ENCODE measurements around the gene EN1. TPM values are rescaled to one million over a fixed set of nuclear protein-coding genes. Genes with fewer than 3 reads are reported as not detected.

Gene EN1
- total and polyA plus RNA-seq, 2 donors (not counting 1 experiment from before 2014, with no cell fraction given), result not detected

GRCh38 chr2:118874324-118874723 lies 26.9 kb upstream of the EN1 start:
- H3K27me3 ChIP-seq (ENCODE audit: control insufficient read depth, insufficient read depth, low read length), result no peaks in the 10 kb centered on the region
- TF ChIP-seq EZH2 (IDR thresholded peaks at IDR 0.05; ENCODE audit: low read length, missing control alignments), result no peak
- no peak for TF ChIP-seq CTCF (conservative IDR thresholded peaks at IDR 0.05 in 1 of 2, IDR thresholded peaks at IDR 0.05 in 1 of 2; ENCODE audit: low read depth in 1 of 2, low read length in 2 of 2)
- H3K27ac ChIP-seq (ENCODE audit: insufficient read depth, low read length), result no peak overlapping the region

GRCh38 chr2:118865106-118865505 lies 17.7 kb upstream of the EN1 start:
- peaks cover 5% of the 10 kb centered on the region for H3K27me3 ChIP-seq (ENCODE audit: control insufficient read depth, insufficient read depth, low read length)
- no peaks in the 10 kb centered on the region for H3K79me2 ChIP-seq (ENCODE audit: control insufficient read depth, insufficient read depth, low read length)
- no peak overlapping the region for H3K4me3 ChIP-seq (replicated peaks in 1 of 4; ENCODE audit: control extremely low read depth in 1 of 4, insufficient read depth in 1 of 4, low read depth in 3 of 4, low read length in 4 of 4)
- H3K36me3 ChIP-seq (ENCODE audit: control insufficient read depth, insufficient read depth, low read length), result no peaks in the 10 kb centered on the region
- TF ChIP-seq CTCF (conservative IDR thresholded peaks at IDR 0.05 in 1 of 2, IDR thresholded peaks at IDR 0.05 in 1 of 2; ENCODE audit: low read depth in 1 of 2, low read length in 2 of 2), result peak; percentile 55 to 59
- TF ChIP-seq EZH2 (IDR thresholded peaks at IDR 0.05; ENCODE audit: low read length, missing control alignments), result no peak
- no peaks in the 10 kb centered on the region for H3K4me1 ChIP-seq (ENCODE audit: control insufficient read depth, extremely low read depth, insufficient read depth, low read length)
- H3K9me3 ChIP-seq (ENCODE audit: control insufficient read depth, insufficient read depth, low read depth, low read length), result no peaks in the 10 kb centered on the region
- H3K4me2 ChIP-seq (ENCODE audit: extremely low read depth, insufficient read depth, low read length), result no peak overlapping the region
- H3K27ac ChIP-seq (ENCODE audit: insufficient read depth, low read length), result no peak overlapping the region
- no peak overlapping the region for H2AFZ ChIP-seq (ENCODE audit: low read length)
- no peak overlapping the region for H3K9ac ChIP-seq (ENCODE audit: insufficient read depth, low read length)
- peak in 1 of 2 donors; percentile 54 for DNase-seq (ENCODE audit: low read depth in 2 of 2)
- H4K20me1 ChIP-seq (ENCODE audit: control insufficient read depth, extremely low read depth, insufficient read depth, low read length), result no peaks in the 10 kb centered on the region

More at GRCh38 chr2:118874324-118874723, 26.9 kb upstream of the EN1 start:
- Histone ChIP-seq H4K20me1 (ENCODE audit: control insufficient read depth, extremely low read depth, insufficient read depth, low read length) (no peaks in the 10 kb centered on the region), H3K79me2 (ENCODE audit: control insufficient read depth, insufficient read depth, low read length) (no peaks in the 10 kb centered on the region), H3K36me3 (ENCODE audit: control insufficient read depth, insufficient read depth, low read length) (no peaks in the 10 kb centered on the region), H3K4me3 (replicated peaks in 1 of 4; ENCODE audit: control extremely low read depth in 1 of 4, insufficient read depth in 1 of 4, low read depth in 3 of 4, low read length in 4 of 4) (no peak overlapping the region), H3K9ac (ENCODE audit: insufficient read depth, low read length) (no peak overlapping the region), H3K4me2 (ENCODE audit: extremely low read depth, insufficient read depth, low read length) (no peak overlapping the region), H2AFZ (ENCODE audit: low read length) (no peak overlapping the region), H3K4me1 (ENCODE audit: control insufficient read depth, extremely low read depth, insufficient read depth, low read length) (no peaks in the 10 kb centered on the region), H3K9me3 (ENCODE audit: control insufficient read depth, insufficient read depth, low read depth, low read length) (no peaks in the 10 kb centered on the region)
- DNase-seq (ENCODE audit: low read depth in 2 of 2), result no peak

- Histone ChIP-seq H3K4me1 (ENCODE audit: control insufficient read depth, extremely low read depth, insufficient read depth, low read length) (no peaks in the 10 kb centered on the region), H4K20me1 (ENCODE audit: control insufficient read depth, extremely low read depth, insufficient read depth, low read length) (no peaks in the 10 kb centered on the region), H3K36me3 (ENCODE audit: control insufficient read depth, insufficient read depth, low read length) (no peaks in the 10 kb centered on the region), H3K9me3 (ENCODE audit: control insufficient read depth, insufficient read depth, low read depth, low read length) (no peaks in the 10 kb centered on the region), H3K27me3 (ENCODE audit: control insufficient read depth, insufficient read depth, low read length) (peaks cover 10% of the 10 kb centered on the region), H3K79me2 (ENCODE audit: control insufficient read depth, insufficient read depth, low read length) (no peaks in the 10 kb centered on the region), H3K27ac (ENCODE audit: insufficient read depth, low read length) (no peak overlapping the region), H2AFZ (ENCODE audit: low read length) (no peak overlapping the region), H3K4me3 (replicated peaks in 1 of 4; ENCODE audit: control extremely low read depth in 1 of 4, insufficient read depth in 1 of 4, low read depth in 3 of 4, low read length in 4 of 4) (no peak overlapping the region), H3K4me2 (ENCODE audit: extremely low read depth, insufficient read depth, low read length) (no peak overlapping the region), H3K9ac (ENCODE audit: insufficient read depth, low read length) (no peak overlapping the region)
- no peak for DNase-seq (ENCODE audit: low read depth in 2 of 2)
- TF ChIP-seq CTCF (conservative IDR thresholded peaks at IDR 0.05 in 1 of 2, IDR thresholded peaks at IDR 0.05 in 1 of 2; ENCODE audit: low read depth in 1 of 2, low read length in 2 of 2) (no peak), EZH2 (IDR thresholded peaks at IDR 0.05; ENCODE audit: low read length, missing control alignments) (no peak)
These were observed 16.8 kb upstream of the EN1 start for GRCh38 chr2:118864207-118864606.

Measured in fibroblast of lung (primary cell).